Fibroblast of pulmonary artery (primary cell): ENCODE measurements around the gene ACAD10.
"Not testable (repeated sequence)": the region's sequence is repeated elsewhere in the genome, so short reads cannot be mapped to it uniquely, and the experiment has no call there.

ENCODE experiments used
- DNase-seq: peaks from one replicate; pipeline ENCODE4 v3.0.0-alpha.2; 2010; ENCODE audit warnings: low read depth
- H3K4me3 ChIP-seq: replicated peaks from 2 replicates; pipeline ENCODE4 v1.5.1; 2011; ENCODE audit warnings: low read depth, mild to moderate bottlenecking, control low read depth, low read length, moderate library complexity
- TF ChIP-seq, protein P1 (sequence below): IDR thresholded peaks from 2 replicates; pipeline ENCODE4 v1.5.1; 2011; ENCODE audit warnings: mild to moderate bottlenecking, control low read depth, low read length, inconsistent platforms; ENCODE audit errors: missing control alignments

The ACAD10 gene

DNA sequence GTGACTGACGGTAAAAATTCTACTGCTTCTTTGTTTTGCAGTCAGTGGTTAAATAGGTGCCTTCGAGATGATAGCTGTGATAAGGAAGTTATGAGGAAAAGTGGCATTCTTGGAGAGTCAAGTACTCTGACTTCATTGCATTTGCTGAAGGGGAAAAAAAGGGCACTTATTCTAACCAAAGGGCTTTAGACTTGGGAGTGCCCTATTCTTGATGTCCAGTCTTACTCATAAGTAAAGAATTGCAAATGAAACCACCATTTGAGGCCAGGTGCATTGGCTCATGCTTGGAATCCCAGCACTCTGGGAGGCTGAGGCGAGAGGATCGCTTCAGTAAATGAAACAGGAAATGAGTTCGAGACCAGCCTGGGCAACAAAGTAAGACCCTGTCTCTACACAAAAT lies 40.4 kb upstream of the ACAD10 start:
- DNase-seq = no peak
- TF ChIP-seq, protein P1, sequence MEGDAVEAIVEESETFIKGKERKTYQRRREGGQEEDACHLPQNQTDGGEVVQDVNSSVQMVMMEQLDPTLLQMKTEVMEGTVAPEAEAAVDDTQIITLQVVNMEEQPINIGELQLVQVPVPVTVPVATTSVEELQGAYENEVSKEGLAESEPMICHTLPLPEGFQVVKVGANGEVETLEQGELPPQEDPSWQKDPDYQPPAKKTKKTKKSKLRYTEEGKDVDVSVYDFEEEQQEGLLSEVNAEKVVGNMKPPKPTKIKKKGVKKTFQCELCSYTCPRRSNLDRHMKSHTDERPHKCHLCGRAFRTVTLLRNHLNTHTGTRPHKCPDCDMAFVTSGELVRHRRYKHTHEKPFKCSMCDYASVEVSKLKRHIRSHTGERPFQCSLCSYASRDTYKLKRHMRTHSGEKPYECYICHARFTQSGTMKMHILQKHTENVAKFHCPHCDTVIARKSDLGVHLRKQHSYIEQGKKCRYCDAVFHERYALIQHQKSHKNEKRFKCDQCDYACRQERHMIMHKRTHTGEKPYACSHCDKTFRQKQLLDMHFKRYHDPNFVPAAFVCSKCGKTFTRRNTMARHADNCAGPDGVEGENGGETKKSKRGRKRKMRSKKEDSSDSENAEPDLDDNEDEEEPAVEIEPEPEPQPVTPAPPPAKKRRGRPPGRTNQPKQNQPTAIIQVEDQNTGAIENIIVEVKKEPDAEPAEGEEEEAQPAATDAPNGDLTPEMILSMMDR = no peak
- H3K4me3 ChIP-seq = no peak overlapping the region

DNA sequence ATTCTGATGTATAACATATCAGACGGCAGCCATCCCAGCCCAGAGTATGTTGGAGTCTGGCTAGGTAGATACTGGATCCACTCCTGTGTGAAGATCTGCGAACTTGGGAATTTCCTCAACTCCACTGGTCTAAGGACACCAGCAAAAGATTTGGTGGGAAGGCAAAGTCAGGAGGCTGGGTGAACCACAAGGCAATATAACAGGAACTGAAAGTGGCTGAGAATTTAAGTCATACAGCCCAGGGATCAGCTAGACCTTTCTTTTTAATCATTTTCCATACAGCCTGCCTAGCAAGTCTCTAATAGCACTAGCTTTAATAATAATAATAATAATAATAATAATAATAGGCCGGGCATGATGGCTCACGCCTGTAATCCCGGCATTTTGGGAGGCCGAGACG lies 34.9 kb upstream of the ACAD10 start:
- TF ChIP-seq, protein P1 = no peak
- no peak overlapping the region for H3K4me3 ChIP-seq
- no peak for DNase-seq

DNA sequence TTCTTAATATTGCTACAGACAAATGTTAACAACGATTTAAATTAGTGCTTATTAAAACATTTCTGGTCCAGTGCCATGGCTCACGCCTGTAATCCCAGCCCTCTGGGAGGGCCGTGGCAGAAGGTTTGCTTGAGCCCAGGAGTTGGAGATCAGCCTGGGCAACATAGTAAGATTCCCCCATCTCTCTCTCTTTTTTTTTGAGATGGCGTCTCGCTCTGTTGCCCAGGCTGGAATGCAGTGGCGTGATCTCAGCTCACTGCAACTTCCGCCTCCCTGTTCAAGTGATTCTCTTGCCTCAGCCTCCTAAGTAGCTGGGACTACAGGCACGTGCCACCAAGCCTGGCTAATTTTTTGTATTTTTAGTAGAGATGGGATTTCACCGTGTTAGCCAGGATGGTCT lies 33.3 kb upstream of the ACAD10 start:
- DNase-seq, H3K4me3 ChIP-seq: not testable (repeated sequence)

DNA sequence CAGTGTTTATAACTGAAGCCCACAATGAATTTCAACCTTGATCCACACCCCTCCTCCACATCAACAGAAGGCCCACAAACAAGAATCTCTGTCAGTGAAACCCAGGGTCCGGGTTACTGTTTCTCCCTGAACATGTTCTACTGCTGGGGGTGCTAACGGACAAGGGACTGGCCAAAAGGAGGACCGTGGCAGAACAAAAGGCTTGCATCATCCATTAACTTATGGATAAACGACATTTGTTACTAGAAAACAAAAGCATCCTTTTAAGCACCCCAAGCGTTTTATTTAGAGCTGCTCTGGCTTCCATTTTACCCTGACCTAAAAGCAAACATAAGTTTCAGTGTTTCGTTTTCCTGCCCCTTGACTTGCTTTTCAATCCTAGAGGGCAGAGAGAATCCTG lies 32.3 kb upstream of the ACAD10 start:
- TF ChIP-seq, protein P1 = no peak

DNA sequence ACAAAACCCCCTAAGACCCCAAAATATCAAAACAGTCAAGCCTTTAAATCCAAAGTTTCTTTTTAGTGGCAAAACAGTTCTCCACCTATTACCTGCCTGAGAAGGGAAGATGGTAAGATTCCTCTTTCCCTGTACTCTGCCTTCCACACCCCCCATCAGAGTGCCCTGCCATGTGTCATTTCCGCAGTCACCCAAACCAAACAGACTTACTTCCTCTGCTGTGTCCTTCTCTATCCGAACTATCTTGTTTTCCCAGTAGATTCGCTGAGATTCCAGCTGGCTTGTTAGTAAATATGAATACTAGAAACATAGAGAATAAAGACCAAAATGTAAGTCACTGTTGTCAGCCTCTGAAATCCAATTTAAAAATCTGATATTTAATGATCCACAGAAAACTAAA lies 30.5 kb upstream of the ACAD10 start:
- TF ChIP-seq, protein P1 = no peak
- no peak overlapping the region for H3K4me3 ChIP-seq
- DNase-seq = no peak

More for the DNA sequence above, 32.3 kb upstream of the ACAD10 start:
- DNase-seq = no peak
- no peak overlapping the region for H3K4me3 ChIP-seq

DNA sequence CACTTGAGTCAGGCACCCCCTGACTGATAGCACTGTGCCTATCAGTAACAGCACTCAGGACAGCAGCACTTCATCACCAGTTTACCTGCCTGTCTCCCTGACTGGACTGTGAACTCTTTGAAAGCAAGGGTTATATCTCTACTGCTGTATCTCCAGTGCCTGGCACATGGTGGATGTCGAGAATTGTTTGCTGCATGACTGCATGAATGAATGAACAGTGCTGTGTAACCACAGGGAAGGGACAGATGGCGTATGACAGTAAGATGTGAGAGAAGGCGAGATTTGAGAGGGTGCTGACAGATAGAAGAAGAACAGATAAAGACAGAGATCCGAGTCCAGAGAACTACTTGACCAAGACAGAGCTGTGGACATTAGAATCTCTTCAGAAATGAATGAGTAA lies 29.8 kb upstream of the ACAD10 start:
- TF ChIP-seq, protein P1 = no peak
- DNase-seq = no peak
- no peak overlapping the region for H3K4me3 ChIP-seq

DNA sequence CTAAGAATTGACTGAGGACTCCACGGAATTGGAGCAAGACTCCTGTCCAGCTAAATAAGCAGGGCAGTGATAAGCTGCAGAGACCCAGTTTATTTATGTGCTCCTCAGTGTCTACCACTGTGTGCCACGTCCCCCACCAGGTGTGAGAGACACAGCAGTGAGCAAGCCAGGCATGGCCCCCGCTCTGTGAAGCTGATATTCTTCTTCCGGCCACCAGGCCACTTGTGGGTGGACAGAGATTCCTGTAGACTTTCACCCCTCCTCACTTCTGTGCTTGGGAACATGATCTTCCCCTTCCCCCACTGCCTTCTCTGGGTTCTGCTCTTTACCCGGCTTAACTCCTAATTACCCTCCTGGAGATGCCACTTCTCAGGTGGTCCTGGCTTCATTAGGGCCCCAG lies 21.4 kb upstream of the ACAD10 start:
- no peak for DNase-seq
- no peak overlapping the region for H3K4me3 ChIP-seq
- TF ChIP-seq, protein P1 = no peak
